HEK293T (cell line): ENCODE results near the gene IL1RAPL1.

Experiments used
- BHLHE40 ChIP-seq: fragments of 450-650 bp; IDR thresholded peaks from 2 replicates; pipeline ENCODE4 v1.6.1; 2016; ENCODE audit warnings: mild to moderate bottlenecking, moderate library complexity, borderline replicate concordance
- CTBP1 ChIP-seq: fragments of 450-650 bp; IDR thresholded peaks from 2 replicates; pipeline ENCODE4 v1.6.1; 2016; ENCODE audit warnings: borderline replicate concordance
- L3MBTL2 ChIP-seq: fragments of 450-650 bp; conservative IDR thresholded peaks from 2 replicates; pipeline ENCODE4 v1.6.1; 2016; ENCODE audit warnings: mild to moderate bottlenecking
- SP1 ChIP-seq: fragments of 450-650 bp; IDR thresholded peaks from 2 replicates; pipeline ENCODE4 v1.6.1; 2017
- TARDBP ChIP-seq: fragments of 450-650 bp; IDR thresholded peaks from 2 replicates; pipeline ENCODE4 v1.6.1; 2016

DNA sequence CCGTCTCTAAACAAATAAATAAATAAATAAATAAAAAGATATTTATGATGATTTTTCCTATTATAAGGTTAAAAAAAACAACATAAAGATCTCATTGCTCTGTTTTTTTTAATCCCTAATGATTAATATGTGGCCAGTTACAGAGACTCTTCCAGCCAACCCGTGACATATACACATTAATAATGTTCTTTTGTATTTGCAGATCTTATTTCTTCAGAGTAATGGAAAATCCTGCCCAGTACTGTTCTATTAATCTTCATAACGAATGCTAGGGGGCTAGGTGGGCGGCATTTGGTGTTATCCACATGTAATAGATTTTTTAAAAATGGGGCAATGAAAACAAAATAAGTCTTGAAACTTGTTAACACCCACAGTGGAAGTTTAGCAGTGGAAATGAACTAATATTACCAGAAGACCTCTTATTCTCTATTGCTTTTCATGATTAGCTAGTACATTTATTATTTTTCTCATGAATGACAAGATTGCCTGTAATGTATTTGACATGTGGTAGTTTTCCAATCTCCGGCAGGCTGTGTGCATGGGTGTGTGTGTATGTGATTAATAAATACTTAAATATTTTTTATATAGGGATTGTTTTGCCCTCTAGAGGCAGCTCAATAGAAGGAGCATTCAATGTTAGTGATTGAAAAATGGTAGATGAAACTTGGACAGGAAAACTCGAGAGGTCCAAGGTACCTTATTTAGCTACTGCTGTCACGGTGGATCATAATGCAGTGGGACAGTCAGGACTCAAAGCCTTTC lies 457.4 kb downstream of the IL1RAPL1 start:
- TF ChIP-seq L3MBTL2, result no peak
- TF ChIP-seq BHLHE40, result no peak
- TF ChIP-seq SP1, result no peak
- TF ChIP-seq TARDBP, result no peak
- TF ChIP-seq CTBP1, result no peak
